Adrenal gland (tissue), 12 donors: ENCODE data around the gene RCE1. TPM values are rescaled to one million over a fixed set of nuclear protein-coding genes. Genes with fewer than 3 reads are reported as not detected.

Source experiments
- DNase-seq, 7 donors: peaks; one replicate each; pipeline ENCODE4 v3.0.0-alpha.2; 2019 to 2020
- H3K27ac ChIP-seq, 5 donors: fragments of 200-600 bp; sonication (generic) in 4 of 5; 1 replicate in 3 of 5; 2 replicates in 2 of 5; pipeline versions ENCODE4 v1.5.1 to v1.8.0; 2016 to 2020; ENCODE audit warnings: mild to moderate bottlenecking in 1 of 5
- H3K27me3 ChIP-seq: fragments of 200-600 bp; 2 replicates; pipeline ENCODE4 v1.8.0; 2021
- H3K36me3 ChIP-seq, 2 donors: fragments of 200-600 bp; replicated peaks in 1 of 2; 1 replicate in 1 of 2; 2 replicates in 1 of 2; pipeline versions ENCODE4 v1.5.1 to v1.8.0; 2018 to 2022
- H3K4me1 ChIP-seq, 2 donors: fragments of 200-600 bp; replicated peaks in 1 of 2; 1 replicate in 1 of 2; 2 replicates in 1 of 2; pipeline versions ENCODE4 v1.5.1 to v1.8.0; 2018 to 2021
- H3K4me3 ChIP-seq, 4 donors: fragments of 200-600 bp; sonication (generic) in 3 of 4; one replicate each; pipeline ENCODE4 v1.5.1; 2016 to 2018
- H3K9me3 ChIP-seq, 3 donors: fragments of 200-600 bp; sonication (generic) in 1 of 3; replicated peaks in 1 of 3; 1 replicate in 2 of 3; 2 replicates in 1 of 3; pipeline versions ENCODE4 v1.5.1 to v1.8.0; 2016 to 2021
- POLR2A ChIP-seq, 2 donors: fragments of 450-650 bp; IDR thresholded peaks; one replicate each; pipeline ENCODE4 v1.6.1; 2017; ENCODE audit warnings: antibody characterized with exemption in 2 of 2, mild to moderate bottlenecking in 2 of 2, moderate library complexity in 1 of 2
- WGBS, 4 donors: extraction: QIAGEN DNeasy Blood & Tissue Kit in 2 of 4; methylation state at CpG; one replicate each; pipeline versions ENCODE4 v1.1.5 to v1.1.7; 2013 to 2017; 5-methylcytosine and 5-hydroxymethylcytosine counted together
- intact Hi-C, 2 donors: fragments of 100-400 bp; cut with DNase I; formaldehyde crosslinking; loops; one replicate each; pipeline versions ENCODE4 v1.14.1 to v1.15.0; 2022 to 2023
- polyA plus RNA-seq, 3 donors: library from polyadenylated mRNA; stranded (reverse); fragments of 200-250 nt in 2 of 3; fragments of 350-450 nt in 1 of 3; fragmentation: Illumina TruSeq in 1 of 3; extraction: RNeasy Lipid Tissue Mini Kit (QIAGEN cat#74804) in 1 of 3; gene quantifications; one replicate each; pipeline ENCODE4 v1.2.3, GENCODE V29; 2013 to 2014
- total RNA-seq, 9 donors: library from RNA; depleted of rRNA in 4 of 9; stranded (reverse); fragments of >200 nt in 4 of 9; fragments of 120-200 nt in 1 of 9; fragmentation: NEBNext Ultra II Directional in 1 of 9; extraction: Animal tissue kit (Norgen Biotek cat#: 25700) in 1 of 9; gene quantifications; one replicate each; pipeline versions ENCODE4 v1.1.0 to v1.2.4, GENCODE V29; 2013 to 2023
- TF ChIP-seq, protein P1 (sequence below), 6 experiments: fragments of 450-650 bp in 4 of 6; fragments of 200-600 bp in 2 of 6; sonication (generic) in 1 of 6; IDR thresholded peaks; 1 replicate in 5 of 6; 2 replicates in 1 of 6; pipeline versions ENCODE4 v1.5.1 to v1.8.0; 2016 to 2021; ENCODE audit warnings: antibody characterized with exemption in 6 of 6, mild to moderate bottlenecking in 2 of 6, moderate library complexity in 1 of 6
- donor health status: healthy with polysubstance abuse.
- donor health status: Bipolar disorder and iron deficiency.
- donor health status: DM: yes; HTN: yes; CAD: no.
- donor health status: DM: no; HTN: no; CAD: no.
- donor health status: DM: no; HTN: no; CAD: no.
- donor health status: DM: yes; HTN: yes; CAD: no.

Gene RCE1
- total and polyA plus RNA-seq, 12 donors, result 5.2 to 24.8 (median 18.0) TPM

DNA sequence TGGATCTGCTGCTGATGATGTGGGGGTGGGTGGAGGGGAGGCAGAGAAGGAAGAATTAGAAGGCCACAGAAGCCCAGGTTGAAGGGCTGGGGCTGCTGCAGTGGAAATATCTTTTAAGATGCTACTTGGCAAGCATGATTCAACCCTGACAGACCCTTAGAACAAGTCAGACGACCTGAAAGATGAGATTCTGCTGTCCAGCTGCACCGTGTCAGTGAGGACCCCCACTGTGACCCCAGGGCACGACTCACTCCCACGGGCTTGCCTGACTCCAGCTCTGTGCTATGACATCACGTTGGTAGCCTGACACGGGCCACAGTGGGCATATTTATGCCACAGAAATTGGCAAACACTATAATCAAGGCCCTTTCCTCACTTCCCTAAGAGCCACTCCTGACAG lies 49.7 kb downstream of the RCE1 start:
- no peaks in the 10 kb centered on the region for H3K27me3 ChIP-seq
- H3K4me1 ChIP-seq, result peaks cover 0 to 5% of the 10 kb centered on the region in 2 donors
- peak in 1 of 7 donors; percentile 42 for DNase-seq
- H3K9me3 ChIP-seq, result no peaks in the 10 kb centered on the region
- WGBS, 4 donors, result 42 to 71% (median 59%) methylated on average over 6 of the region's 6 CpGs
- H3K27ac ChIP-seq, result peak overlapping the region in 2 of 5 donors; percentile 66 to 68
- no peaks in the 10 kb centered on the region for H3K36me3 ChIP-seq
- intact Hi-C loops, result no loop called here
- H3K4me3 ChIP-seq, result no peak overlapping the region
- TF ChIP-seq, protein P1, sequence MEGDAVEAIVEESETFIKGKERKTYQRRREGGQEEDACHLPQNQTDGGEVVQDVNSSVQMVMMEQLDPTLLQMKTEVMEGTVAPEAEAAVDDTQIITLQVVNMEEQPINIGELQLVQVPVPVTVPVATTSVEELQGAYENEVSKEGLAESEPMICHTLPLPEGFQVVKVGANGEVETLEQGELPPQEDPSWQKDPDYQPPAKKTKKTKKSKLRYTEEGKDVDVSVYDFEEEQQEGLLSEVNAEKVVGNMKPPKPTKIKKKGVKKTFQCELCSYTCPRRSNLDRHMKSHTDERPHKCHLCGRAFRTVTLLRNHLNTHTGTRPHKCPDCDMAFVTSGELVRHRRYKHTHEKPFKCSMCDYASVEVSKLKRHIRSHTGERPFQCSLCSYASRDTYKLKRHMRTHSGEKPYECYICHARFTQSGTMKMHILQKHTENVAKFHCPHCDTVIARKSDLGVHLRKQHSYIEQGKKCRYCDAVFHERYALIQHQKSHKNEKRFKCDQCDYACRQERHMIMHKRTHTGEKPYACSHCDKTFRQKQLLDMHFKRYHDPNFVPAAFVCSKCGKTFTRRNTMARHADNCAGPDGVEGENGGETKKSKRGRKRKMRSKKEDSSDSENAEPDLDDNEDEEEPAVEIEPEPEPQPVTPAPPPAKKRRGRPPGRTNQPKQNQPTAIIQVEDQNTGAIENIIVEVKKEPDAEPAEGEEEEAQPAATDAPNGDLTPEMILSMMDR (IDR thresholded peaks at IDR 0.05), result no peak
- TF ChIP-seq POLR2A (IDR thresholded peaks at IDR 0.05), result no peak

DNA sequence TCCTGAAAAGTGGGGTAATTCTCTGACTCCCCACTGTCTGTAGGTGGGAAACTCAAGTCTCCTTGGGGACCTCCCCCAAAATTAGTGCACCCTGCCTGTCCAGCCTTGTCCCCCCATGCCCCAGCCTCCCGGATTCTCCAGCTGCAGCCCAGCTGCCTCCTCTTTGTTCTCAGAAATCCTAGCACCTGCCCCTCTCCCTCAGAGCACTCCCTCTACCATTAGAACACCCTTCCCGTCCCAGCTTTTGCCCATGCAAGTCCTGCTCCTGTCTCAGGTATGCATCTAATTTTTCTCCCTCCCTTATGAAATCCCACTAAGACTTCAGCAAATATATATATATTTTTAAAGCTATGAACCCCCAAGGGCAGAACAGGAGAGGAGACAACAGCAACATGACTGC lies 50.9 kb downstream of the RCE1 start:
- TF ChIP-seq, protein P1 (IDR thresholded peaks at IDR 0.05), result no peak
- no peak for TF ChIP-seq POLR2A (IDR thresholded peaks at IDR 0.05)
- peaks cover 0 to 5% of the 10 kb centered on the region in 2 donors for H3K4me1 ChIP-seq
- no peaks in the 10 kb centered on the region for H3K27me3 ChIP-seq
- no peaks in the 10 kb centered on the region for H3K9me3 ChIP-seq
- intact Hi-C loops, result no loop called here
- H3K27ac ChIP-seq, result no peak overlapping the region
- H3K4me3 ChIP-seq, result no peak overlapping the region
- 86 to 96% (median 92%) methylated on average over 2 of the region's 2 CpGs for WGBS, 4 donors
- DNase-seq, result no peak
- H3K36me3 ChIP-seq, result no peaks in the 10 kb centered on the region

Other genes with a start within 250 kb of the RCE1 start
- gene RBM14, start 226.8 kb upstream of the RCE1 start, total RNA-seq, result 100 to 1,000 TPM in 1 of 9 donors, 10 to 100 TPM in 8; 32.3 to 106 (median 44.1) TPM
- 10 to 100 TPM; 29.1 to 96.7 (median 39.1) TPM for gene RBM14, start 226.8 kb upstream of the RCE1 start, polyA plus RNA-seq
- 100 to 1,000 TPM in 7 of 9 donors, 10 to 100 TPM in 2; 89.9 to 243 (median 139) TPM for gene RBM4, start 204.7 kb upstream of the RCE1 start, total RNA-seq
- gene RBM4, start 204.7 kb upstream of the RCE1 start, polyA plus RNA-seq, result 100 to 1,000 TPM in 1 of 3 donors, 10 to 100 TPM in 2; 70.0 to 205 (median 79.4) TPM
- gene RBM4B, start 165.6 kb upstream of the RCE1 start, total RNA-seq, result 10 to 100 TPM in 8 of 9 donors, 1 to 10 TPM in 1; 9.9 to 40.3 (median 18.9) TPM
- gene RBM4B, start 165.6 kb upstream of the RCE1 start, polyA plus RNA-seq, result 10 to 100 TPM; 20.9 to 29.8 (median 23.3) TPM
- gene SPTBN2, start 114.2 kb upstream of the RCE1 start, total RNA-seq, result 10 to 100 TPM in 8 of 9 donors, 1 to 10 TPM in 1; 7.2 to 81.8 (median 63.7) TPM
- gene SPTBN2, start 114.2 kb upstream of the RCE1 start, polyA plus RNA-seq, result 10 to 100 TPM; 19.7 to 78.9 (median 28.5) TPM
- gene LRFN4, start 13.6 kb downstream of the RCE1 start, total RNA-seq, result 10 to 100 TPM in 7 of 9 donors, 1 to 10 TPM in 2; 3.8 to 25.6 (median 15.5) TPM
- gene LRFN4, start 13.6 kb downstream of the RCE1 start, polyA plus RNA-seq, result 10 to 100 TPM in 2 of 3 donors, under 1 TPM in 1; 0.24 to 74.3 (median 17.1) TPM
- gene PC, start 114.9 kb downstream of the RCE1 start, total RNA-seq, result 100 to 1,000 TPM in 2 of 9 donors, 10 to 100 TPM in 7; 40.6 to 231 (median 85.0) TPM
- gene PC, start 114.9 kb downstream of the RCE1 start, polyA plus RNA-seq, result 100 to 1,000 TPM in 1 of 3 donors, 10 to 100 TPM in 2; 74.2 to 134 (median 76.7) TPM
- 10 to 100 TPM in 1 of 9 donors, 1 to 10 TPM in 1, under 1 TPM in 6, not detected in 1; 0.25 to 29.9 (median 0.77) TPM for gene C11orf86, start 131.9 kb downstream of the RCE1 start, total RNA-seq
- 1 to 10 TPM; 1.4 to 6.7 (median 2.7) TPM for gene C11orf86, start 131.9 kb downstream of the RCE1 start, polyA plus RNA-seq
- gene SYT12, start 179.7 kb downstream of the RCE1 start, total RNA-seq, result 10 to 100 TPM in 1 of 9 donors, 1 to 10 TPM in 7, under 1 TPM in 1; 0.67 to 55.6 (median 2.8) TPM
- gene SYT12, start 179.7 kb downstream of the RCE1 start, polyA plus RNA-seq, result 10 to 100 TPM in 1 of 3 donors, 1 to 10 TPM in 2; 7.2 to 20.3 (median 7.9) TPM
- gene RHOD, start 213.4 kb downstream of the RCE1 start, total RNA-seq, result 10 to 100 TPM in 2 of 9 donors, 1 to 10 TPM in 7; 1.3 to 52.2 (median 2.8) TPM
- 1 to 10 TPM; 1.8 to 9.9 (median 4.1) TPM for gene RHOD, start 213.4 kb downstream of the RCE1 start, polyA plus RNA-seq